ENCODE results near the gene CCDC59. TPM values are rescaled to one million over a fixed set of nuclear protein-coding genes. Genes with fewer than 3 reads are reported as not detected.

CCDC59 gene
- total and polyA plus RNA-seq, 10 of the 15 experiments (the other 5 are each of a cell fraction or from before 2014, with no cell fraction given) = 30.4 to 128 (median 84.0) TPM

- TF ChIP-seq CUX1 (IDR thresholded peaks at IDR 0.05; ENCODE audit: insufficient replicate concordance, low read depth, low read length) (no peak), ZBTB40 (IDR thresholded peaks at IDR 0.05; ENCODE audit: borderline replicate concordance) (no peak)
These were observed 8.0 kb upstream of the CCDC59 start (continued) for GRCh38 chr12:82366197-82366596.

All from GM12878 (cell line).